Measurements from ENCODE around the gene SLC39A11. TPM values are rescaled to one million over a fixed set of nuclear protein-coding genes. Genes with fewer than 3 reads are reported as not detected.

SLC39A11 gene
- polyA plus RNA-seq, 1 donor from 2014 or later: 8.0 TPM

GRCh38 chr17:73062726-73063125 lies 29.8 kb downstream of the SLC39A11 start:
- H3K36me3 ChIP-seq (ENCODE audit: insufficient read depth, low read length): no peaks in the 10 kb centered on the region

DNA sequence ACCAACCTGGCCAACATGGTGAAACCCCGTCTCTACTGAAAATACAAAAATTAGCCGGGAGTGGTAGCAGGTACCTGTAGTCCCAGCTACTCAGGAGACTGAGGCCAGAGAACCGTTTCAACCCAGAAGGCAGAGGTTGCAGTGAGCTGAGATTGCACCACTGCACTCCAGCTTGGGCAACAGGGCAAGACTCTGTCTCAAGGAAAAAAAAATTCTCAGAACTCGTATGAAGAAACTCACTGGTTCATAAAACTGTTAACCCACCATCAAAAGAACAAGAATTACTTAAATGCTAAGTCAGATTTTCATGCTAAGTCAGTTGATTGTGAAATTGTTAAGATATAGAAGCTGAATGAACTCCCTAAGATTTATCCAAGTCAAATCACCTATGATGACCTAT lies 31.3 kb downstream of the SLC39A11 start:
- H4K20me1 ChIP-seq (ENCODE audit: insufficient read depth): no peaks in the 10 kb centered on the region
- H3K9me2 ChIP-seq (ENCODE audit: insufficient read depth, low read length): no peaks in the 10 kb centered on the region
- no peaks in the 10 kb centered on the region for H3K27me3 ChIP-seq (ENCODE audit: insufficient read depth, low read depth, low read length)
- no peak overlapping the region for H3K27ac ChIP-seq (ENCODE audit: low read length)
- no peak overlapping the region for H3K4me3 ChIP-seq (ENCODE audit: low read length)
- no peak overlapping the region for H3K9ac ChIP-seq (ENCODE audit: low read length)
- H3F3A ChIP-seq (ENCODE audit: insufficient read depth, low read length, poor library complexity, severe bottlenecking): no peaks in the 10 kb centered on the region
- no peak overlapping the region for H2AFZ ChIP-seq (ENCODE audit: low read depth, low read length)
- H3K9me3 ChIP-seq (ENCODE audit: low read length): no peaks in the 10 kb centered on the region
- H3K4me2 ChIP-seq (ENCODE audit: low read length): no peak overlapping the region
- H3K36me3 ChIP-seq (ENCODE audit: insufficient read depth, low read length): no peaks in the 10 kb centered on the region
- H3K79me2 ChIP-seq (replicated peaks; ENCODE audit: insufficient read depth, low read length): no peaks in the 10 kb centered on the region
- TF ChIP-seq MXI1 (conservative IDR thresholded peaks at IDR 0.05; ENCODE audit: poor library complexity, severe bottlenecking) (no peak), EZH2 (IDR thresholded peaks at IDR 0.05; ENCODE audit: borderline replicate concordance, insufficient read depth, low read length, poor library complexity, severe bottlenecking) (no peak), EP300 (conservative IDR thresholded peaks at IDR 0.05; ENCODE audit: poor library complexity, severe bottlenecking) (no peak), POLR2AphosphoS5 (IDR thresholded peaks at IDR 0.05) (no peak), REST (IDR thresholded peaks at IDR 0.05; ENCODE audit: borderline replicate concordance) (no peak), RAD21 (conservative IDR thresholded peaks at IDR 0.05) (no peak), SMC3 (conservative IDR thresholded peaks at IDR 0.05; ENCODE audit: poor library complexity) (no peak)
- TF ChIP-seq, protein P1, sequence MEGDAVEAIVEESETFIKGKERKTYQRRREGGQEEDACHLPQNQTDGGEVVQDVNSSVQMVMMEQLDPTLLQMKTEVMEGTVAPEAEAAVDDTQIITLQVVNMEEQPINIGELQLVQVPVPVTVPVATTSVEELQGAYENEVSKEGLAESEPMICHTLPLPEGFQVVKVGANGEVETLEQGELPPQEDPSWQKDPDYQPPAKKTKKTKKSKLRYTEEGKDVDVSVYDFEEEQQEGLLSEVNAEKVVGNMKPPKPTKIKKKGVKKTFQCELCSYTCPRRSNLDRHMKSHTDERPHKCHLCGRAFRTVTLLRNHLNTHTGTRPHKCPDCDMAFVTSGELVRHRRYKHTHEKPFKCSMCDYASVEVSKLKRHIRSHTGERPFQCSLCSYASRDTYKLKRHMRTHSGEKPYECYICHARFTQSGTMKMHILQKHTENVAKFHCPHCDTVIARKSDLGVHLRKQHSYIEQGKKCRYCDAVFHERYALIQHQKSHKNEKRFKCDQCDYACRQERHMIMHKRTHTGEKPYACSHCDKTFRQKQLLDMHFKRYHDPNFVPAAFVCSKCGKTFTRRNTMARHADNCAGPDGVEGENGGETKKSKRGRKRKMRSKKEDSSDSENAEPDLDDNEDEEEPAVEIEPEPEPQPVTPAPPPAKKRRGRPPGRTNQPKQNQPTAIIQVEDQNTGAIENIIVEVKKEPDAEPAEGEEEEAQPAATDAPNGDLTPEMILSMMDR (IDR thresholded peaks at IDR 0.05; ENCODE audit: poor library complexity, severe bottlenecking): no peak

More at GRCh38 chr17:73062726-73063125, 29.8 kb downstream of the SLC39A11 start:
- Histone ChIP-seq H3K79me2 (replicated peaks; ENCODE audit: insufficient read depth, low read length) (no peaks in the 10 kb centered on the region), H4K20me1 (ENCODE audit: insufficient read depth) (no peaks in the 10 kb centered on the region), H3K9me2 (ENCODE audit: insufficient read depth, low read length) (no peaks in the 10 kb centered on the region), H3K4me3 (ENCODE audit: low read length) (no peak overlapping the region), H3F3A (ENCODE audit: insufficient read depth, low read length, poor library complexity, severe bottlenecking) (no peaks in the 10 kb centered on the region), H2AFZ (ENCODE audit: low read depth, low read length) (no peak overlapping the region), H3K27me3 (ENCODE audit: insufficient read depth, low read depth, low read length) (no peaks in the 10 kb centered on the region), H3K4me2 (ENCODE audit: low read length) (no peak overlapping the region), H3K9ac (ENCODE audit: low read length) (no peak overlapping the region), H3K9me3 (ENCODE audit: low read length) (no peaks in the 10 kb centered on the region), H3K27ac (ENCODE audit: low read length) (no peak overlapping the region)
- TF ChIP-seq REST (IDR thresholded peaks at IDR 0.05; ENCODE audit: borderline replicate concordance) (no peak), EZH2 (IDR thresholded peaks at IDR 0.05; ENCODE audit: borderline replicate concordance, insufficient read depth, low read length, poor library complexity, severe bottlenecking) (no peak), RAD21 (conservative IDR thresholded peaks at IDR 0.05) (no peak), EP300 (conservative IDR thresholded peaks at IDR 0.05; ENCODE audit: poor library complexity, severe bottlenecking) (no peak), SMC3 (conservative IDR thresholded peaks at IDR 0.05; ENCODE audit: poor library complexity) (no peak), TAF1 (IDR thresholded peaks at IDR 0.05; ENCODE audit: low read depth) (no peak), MXI1 (conservative IDR thresholded peaks at IDR 0.05; ENCODE audit: poor library complexity, severe bottlenecking) (no peak), POLR2AphosphoS5 (IDR thresholded peaks at IDR 0.05) (no peak)
- TF ChIP-seq, protein P1 (IDR thresholded peaks at IDR 0.05; ENCODE audit: poor library complexity, severe bottlenecking): no peak
